Ishikawa (cell line): Measurements from ENCODE around the gene LINS1.

ENCODE experiments used
- EGR1 ChIP-seq: IDR thresholded peaks from 2 replicates; pipeline ENCODE4 v1.6.1; 2012
- FOXM1 ChIP-seq: IDR thresholded peaks from 2 replicates; pipeline ENCODE4 v1.6.1; 2012; ENCODE audit warnings: low read depth, borderline replicate concordance

DNA sequence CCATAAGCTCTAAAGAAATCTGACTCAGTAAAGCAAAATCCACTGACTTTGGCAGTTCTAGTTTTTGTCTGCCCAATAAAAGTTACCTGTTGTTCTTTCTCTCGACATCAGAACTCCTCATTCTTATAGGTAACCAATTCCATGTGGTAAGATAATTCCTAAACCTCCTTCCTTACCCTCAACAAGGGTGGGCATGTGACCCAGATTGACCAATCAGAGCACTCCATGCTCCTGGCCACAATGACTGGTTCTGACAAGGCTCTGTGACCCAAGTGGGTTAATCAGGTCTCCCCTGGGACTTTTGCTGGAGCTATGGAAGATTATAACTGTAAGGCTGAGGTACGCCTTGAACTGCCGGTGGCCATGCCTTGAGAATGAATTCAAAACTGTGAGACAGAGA lies 31.7 kb downstream of the LINS1 start:
- TF ChIP-seq FOXM1 (no peak), EGR1 (no peak)
